GM12891 (cell line): ENCODE results near the gene RPS21.

ENCODE experiments used
- PAX5 ChIP-seq: IDR thresholded peaks from 2 replicates; pipeline ENCODE4 v1.6.1; 2011; ENCODE audit warnings: low read length, moderate library complexity, mild to moderate bottlenecking; ENCODE audit not compliant: insufficient read depth, severe bottlenecking
- POLR2A ChIP-seq: IDR thresholded peaks from 2 replicates; pipeline ENCODE4 v1.6.1; 2011; ENCODE audit warnings: low read depth, low read length, control low read depth
- POLR2AphosphoS5 ChIP-seq: IDR thresholded peaks from 2 replicates; pipeline ENCODE4 v1.6.1; 2011; ENCODE audit warnings: low read depth, low read length, control low read depth
- POU2F2 ChIP-seq: IDR thresholded peaks from 2 replicates; pipeline ENCODE4 v1.6.1; 2011; ENCODE audit warnings: low read depth, mild to moderate bottlenecking, control low read depth, low read length, moderate library complexity
- SPI1 ChIP-seq: IDR thresholded peaks from 2 replicates; pipeline ENCODE4 v1.6.1; 2011; ENCODE audit warnings: low read depth, low read length, control low read depth
- TAF1 ChIP-seq: IDR thresholded peaks from 2 replicates; pipeline ENCODE4 v1.6.1; 2011; ENCODE audit warnings: low read depth, low read length, control low read depth

- no peak for TF ChIP-seq POLR2A
- TF ChIP-seq TAF1, result no peak
- no peak for TF ChIP-seq PAX5
- TF ChIP-seq POLR2AphosphoS5, result no peak
- peak; percentile 85 for TF ChIP-seq SPI1
- TF ChIP-seq POU2F2, result no peak
Measured at GRCh38 chr20:62339647-62340062, 47.2 kb upstream of the RPS21 start.
